Lower leg skin (tissue), 3 donors: ENCODE results near the gene PIEZO2.

Experiments used
- CTCF ChIP-seq, 3 donors: fragments of 450-650 bp; IDR thresholded peaks; one replicate each; pipeline ENCODE4 v1.5.1; 2016; ENCODE audit warnings: antibody characterized with exemption in 3 of 3, mild to moderate bottlenecking in 3 of 3, moderate library complexity in 2 of 3
- POLR2A ChIP-seq, 2 donors: fragments of 450-650 bp; IDR thresholded peaks; one replicate each; pipeline ENCODE4 v1.6.1; 2016 to 2017; ENCODE audit warnings: antibody characterized with exemption in 2 of 2, mild to moderate bottlenecking in 1 of 2, moderate library complexity in 1 of 2

DNA sequence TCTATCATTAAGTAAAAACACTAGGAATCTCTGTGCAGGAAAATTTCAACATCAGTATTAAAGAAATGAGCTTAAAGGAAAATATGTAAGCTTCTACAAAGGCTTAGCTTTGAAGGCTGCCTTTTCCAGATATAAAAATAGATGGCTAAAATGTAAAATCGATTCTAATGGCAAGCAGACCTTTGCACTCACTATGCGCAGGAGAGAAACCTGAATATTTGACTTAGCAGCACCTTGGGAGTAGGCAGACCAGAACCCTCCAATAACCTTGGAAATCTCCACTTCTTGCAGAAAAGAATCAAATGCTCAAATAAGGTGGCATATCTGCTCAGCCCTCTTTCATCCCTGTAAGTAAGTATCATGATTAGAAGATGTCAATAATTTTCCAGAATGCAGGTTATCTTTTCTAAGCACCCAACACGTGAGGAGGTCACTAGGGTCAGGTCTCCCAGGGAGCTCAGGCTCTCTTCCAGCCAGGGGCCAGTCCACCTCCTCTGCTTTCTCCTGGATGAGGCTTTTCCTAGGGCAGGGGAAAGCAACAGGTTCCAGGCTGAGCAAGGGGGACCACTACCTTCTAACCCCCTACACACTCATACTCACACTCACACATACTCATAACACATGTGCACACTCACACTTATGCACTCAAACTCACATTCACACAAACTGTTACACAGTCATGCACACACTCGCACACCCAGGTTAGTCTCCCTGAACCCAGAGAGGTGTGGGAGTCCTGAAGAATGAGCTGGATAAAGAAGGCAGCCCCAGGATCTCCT, 3.8 kb downstream of the PIEZO2 start:
- TF ChIP-seq POLR2A (IDR thresholded peaks at IDR 0.05), result no peak
- no peak for TF ChIP-seq CTCF (IDR thresholded peaks at IDR 0.05)
